ENCODE results near the gene PTPMT1.

GRCh38 chr11:47545298-47545697, 20.1 kb upstream of the PTPMT1 start:
- TF ChIP-seq EZH2 (IDR thresholded peaks at IDR 0.05) (no peak), CTCF (IDR thresholded peaks at IDR 0.05) (no peak)

Measured in neural progenitor cell (in vitro differentiated cells).